Kidney epithelial cell (primary cell): ENCODE data around the gene IGFALS. TPM values are rescaled to one million over a fixed set of nuclear protein-coding genes. Genes with fewer than 3 reads are reported as not detected.

Source experiments
- DNase-seq: peaks from one replicate; pipeline ENCODE4 v3.0.0-alpha.2; 2010; ENCODE audit warnings: low read depth
- H3K27me3 ChIP-seq: 2 replicates; pipeline ENCODE4 v1.6.0; 2011; ENCODE audit warnings: low read length; ENCODE audit not compliant: control insufficient read depth, insufficient read depth
- H3K36me3 ChIP-seq: 2 replicates; pipeline ENCODE4 v1.5.1; 2011; ENCODE audit warnings: low read length; ENCODE audit not compliant: control insufficient read depth, insufficient read depth
- H3K4me3 ChIP-seq: 2 replicates; pipeline ENCODE4 v1.5.1; 2011; ENCODE audit warnings: low read depth, mild to moderate bottlenecking, control low read depth, low read length
- total RNA-seq: library from RNA; depleted of rRNA; stranded (reverse); fragments of >200 nt; gene quantifications from 2 replicates; pipeline ENCODE4 v1.2.3, GENCODE V29; 2015
- TF ChIP-seq, protein P1 (sequence below): IDR thresholded peaks from 2 replicates; pipeline ENCODE4 v1.5.1; 2011; ENCODE audit warnings: mild to moderate bottlenecking, moderate library complexity, low read length, control low read depth, inconsistent platforms; ENCODE audit not compliant: insufficient read depth, poor library complexity, severe bottlenecking

Gene IGFALS
- 0.48 TPM in 1 of 2 replicates, not detected in the other for total RNA-seq

GRCh38 chr16:1793578-1794220 lies at the start of gene IGFALS:
IGFALS (minus strand) TSS chr16:1793705; CDS start chr16:1793652, 53 bp downstream.
- peaks cover 2% of the 10 kb centered on the region for H3K27me3 ChIP-seq

DNA sequence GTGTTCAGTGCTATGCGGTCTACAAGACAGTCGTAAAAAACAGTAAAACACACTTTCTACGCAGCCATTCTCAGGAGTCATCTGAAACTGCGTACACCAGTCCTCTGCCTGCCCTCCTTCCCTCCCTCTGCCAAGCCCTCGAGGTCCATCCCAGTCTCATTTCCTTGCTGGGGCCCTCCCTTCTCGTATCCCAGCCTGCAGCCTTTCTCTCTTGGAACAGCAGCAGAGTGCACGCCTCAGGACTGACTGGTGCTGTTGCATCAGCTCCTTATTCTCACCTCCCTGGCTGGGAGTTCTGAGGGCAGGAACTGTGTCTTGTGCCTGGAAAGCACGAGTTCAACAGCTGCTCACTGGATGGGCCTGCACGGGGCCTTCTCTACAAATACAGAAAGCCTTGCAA lies 46.0 kb upstream of the IGFALS start:
- TF ChIP-seq, protein P1, sequence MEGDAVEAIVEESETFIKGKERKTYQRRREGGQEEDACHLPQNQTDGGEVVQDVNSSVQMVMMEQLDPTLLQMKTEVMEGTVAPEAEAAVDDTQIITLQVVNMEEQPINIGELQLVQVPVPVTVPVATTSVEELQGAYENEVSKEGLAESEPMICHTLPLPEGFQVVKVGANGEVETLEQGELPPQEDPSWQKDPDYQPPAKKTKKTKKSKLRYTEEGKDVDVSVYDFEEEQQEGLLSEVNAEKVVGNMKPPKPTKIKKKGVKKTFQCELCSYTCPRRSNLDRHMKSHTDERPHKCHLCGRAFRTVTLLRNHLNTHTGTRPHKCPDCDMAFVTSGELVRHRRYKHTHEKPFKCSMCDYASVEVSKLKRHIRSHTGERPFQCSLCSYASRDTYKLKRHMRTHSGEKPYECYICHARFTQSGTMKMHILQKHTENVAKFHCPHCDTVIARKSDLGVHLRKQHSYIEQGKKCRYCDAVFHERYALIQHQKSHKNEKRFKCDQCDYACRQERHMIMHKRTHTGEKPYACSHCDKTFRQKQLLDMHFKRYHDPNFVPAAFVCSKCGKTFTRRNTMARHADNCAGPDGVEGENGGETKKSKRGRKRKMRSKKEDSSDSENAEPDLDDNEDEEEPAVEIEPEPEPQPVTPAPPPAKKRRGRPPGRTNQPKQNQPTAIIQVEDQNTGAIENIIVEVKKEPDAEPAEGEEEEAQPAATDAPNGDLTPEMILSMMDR, result no peak
- Histone ChIP-seq H3K36me3 (no peaks in the 10 kb centered on the region), H3K4me3 (no peak overlapping the region), H3K27me3 (no peaks in the 10 kb centered on the region)
- no peak for DNase-seq

More at GRCh38 chr16:1793578-1794220, at the start of gene IGFALS:
- Histone ChIP-seq H3K4me3 (no peak within 1 kb of the TSS), H3K36me3 (no peaks in the 10 kb centered on the region)
- TF ChIP-seq, protein P1, result no peak
- DNase-seq, result no peak

DNA sequence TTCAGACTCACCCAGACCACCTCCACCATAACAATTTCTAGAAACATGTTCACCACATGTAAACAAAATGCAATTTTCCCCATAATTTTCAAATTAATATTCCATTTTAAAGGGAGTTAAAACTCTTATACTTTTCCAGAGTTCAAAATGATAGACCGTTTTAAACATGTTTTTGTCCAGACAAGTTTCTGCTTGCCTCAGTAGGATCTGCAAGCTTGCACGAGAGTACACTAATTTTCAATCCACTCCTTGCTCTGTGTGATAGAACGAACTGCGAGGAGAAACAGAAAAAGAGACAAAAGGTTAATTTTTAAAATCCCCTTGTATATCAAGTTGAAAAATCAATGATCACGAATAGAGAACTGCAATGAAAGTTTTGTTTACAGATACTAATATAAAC lies 40.6 kb upstream of the IGFALS start:
- H3K36me3 ChIP-seq, result no peaks in the 10 kb centered on the region
- TF ChIP-seq, protein P1, result no peak
- H3K27me3 ChIP-seq, result no peaks in the 10 kb centered on the region
- DNase-seq, result no peak
- H3K4me3 ChIP-seq, result no peak overlapping the region

DNA sequence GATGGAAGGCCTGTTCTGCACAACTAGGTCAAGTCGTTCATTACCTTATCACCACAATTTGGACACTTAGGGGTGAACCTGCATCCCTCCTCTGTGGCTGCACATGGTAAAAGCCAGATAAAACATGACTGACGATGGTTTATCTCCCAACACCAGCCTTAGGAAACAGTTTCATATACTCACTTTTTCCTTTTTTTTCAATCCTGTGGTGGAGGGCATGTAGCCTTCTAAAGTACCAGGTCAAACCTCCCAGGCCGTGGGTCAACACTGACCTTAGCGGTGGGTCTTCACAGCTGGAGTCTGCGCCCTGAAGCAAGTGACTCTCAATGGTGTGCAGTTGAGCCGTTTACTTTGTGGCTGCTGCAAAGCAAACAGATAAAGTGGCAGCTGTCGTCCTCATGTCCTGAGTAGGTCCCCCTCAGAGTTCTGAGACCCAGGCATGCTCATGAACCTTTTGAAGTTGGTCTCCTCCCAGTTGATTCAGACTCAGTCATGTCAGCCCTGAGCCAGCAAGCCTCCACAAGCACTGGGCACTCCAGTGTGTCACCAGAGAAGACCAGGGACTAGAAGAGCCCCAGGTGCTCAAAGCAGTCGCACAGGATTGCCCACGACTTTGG lies 39.4 kb upstream of the IGFALS start:
- no peak for DNase-seq
- no peaks in the 10 kb centered on the region for H3K27me3 ChIP-seq
- no peaks in the 10 kb centered on the region for H3K36me3 ChIP-seq
- TF ChIP-seq, protein P1, result no peak
- no peak overlapping the region for H3K4me3 ChIP-seq

DNA sequence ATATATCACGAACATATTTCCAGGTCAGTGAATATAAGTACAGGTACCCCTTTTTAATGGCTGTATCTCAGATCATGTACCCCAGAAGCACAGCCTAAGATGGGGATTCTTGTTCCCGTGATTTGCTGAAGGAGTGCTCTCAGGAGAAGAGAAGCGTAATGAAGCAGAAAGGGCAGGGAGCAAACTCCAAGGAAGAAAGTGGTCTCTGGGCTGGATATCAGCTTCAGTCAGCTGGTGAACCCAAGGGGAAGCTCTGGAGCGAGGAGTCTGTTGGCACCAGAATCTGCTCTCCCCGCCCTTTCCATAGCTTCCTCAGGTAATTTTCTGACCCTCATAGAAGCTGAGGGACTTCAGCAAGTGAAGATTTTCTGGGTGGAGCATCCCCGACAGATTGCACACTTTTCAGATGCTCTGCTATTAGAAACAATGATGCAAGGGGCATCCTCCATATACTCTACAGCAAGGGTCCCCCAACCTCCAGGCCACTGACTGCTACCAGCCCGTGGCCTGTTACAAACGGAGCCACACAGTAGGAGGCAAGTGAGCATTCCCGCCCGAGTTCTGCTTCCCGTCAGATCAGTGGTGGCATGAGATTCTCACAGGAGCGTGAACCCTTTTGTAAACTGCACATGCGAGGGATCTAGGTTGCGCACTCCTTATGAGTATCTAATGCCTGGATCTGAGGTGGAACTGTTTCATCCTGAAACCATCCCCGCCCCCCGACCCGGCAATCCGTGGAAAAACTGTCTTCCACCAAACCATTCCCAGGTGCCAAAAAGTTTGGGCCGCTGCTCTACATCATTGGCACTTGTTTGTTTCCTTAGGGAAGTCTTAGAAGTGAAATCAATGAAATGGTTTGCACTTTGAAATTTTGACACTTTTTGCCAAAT lies 37.9 kb upstream of the IGFALS start:
- TF ChIP-seq, protein P1, result no peak
- H3K36me3 ChIP-seq, result no peaks in the 10 kb centered on the region
- no peak overlapping the region for H3K4me3 ChIP-seq
- DNase-seq, result no peak
- H3K27me3 ChIP-seq, result no peaks in the 10 kb centered on the region
